Mesenteric fat pad (tissue), 1 donor: ENCODE results near the gene SERF1A. TPM values are rescaled to one million over a fixed set of nuclear protein-coding genes. Genes with fewer than 3 reads are reported as not detected.
"Not testable (repeated sequence)": the region's sequence is repeated elsewhere in the genome, so short reads cannot be mapped to it uniquely, and the experiment has no call there.

Source experiments
- DNase-seq: peaks from one replicate; pipeline ENCODE4 v3.0.0-alpha.2; 2020; ENCODE audit warnings: low spot score
- long read RNA-seq: library from polyadenylated mRNA; unstranded; transcript quantifications from one replicate; pipeline ENCODE4 v2.0.0, GENCODE V29; 2020
- total RNA-seq: library from RNA; stranded (reverse); fragmentation: NEBNext Ultra II Directional; extraction: Animal tissue kit (Norgen Biotek cat#: 25700); gene quantifications from one replicate; pipeline ENCODE4 v1.2.1, GENCODE V29; 2021
- donor health status: DM: yes; HTN: yes; CAD: no.

The SERF1A gene
- total RNA-seq, result 6.2 TPM
- long read RNA-seq, partial matches to known transcripts, result 1 of 6 reads
- long read RNA-seq, other reads (novel, unspliced or antisense), result 2 of 6 reads

GRCh38 chr5:70900533-70901271 lies at the start of gene SERF1A:
SERF1A (plus strand) TSS chr5:70900669; CDS start chr5:70900870, 201 bp downstream.
- not testable (repeated sequence) for DNase-seq

GRCh38 chr5:70866778-70867177 lies 33.7 kb upstream of the SERF1A start:
- not testable (repeated sequence) for DNase-seq

DNA sequence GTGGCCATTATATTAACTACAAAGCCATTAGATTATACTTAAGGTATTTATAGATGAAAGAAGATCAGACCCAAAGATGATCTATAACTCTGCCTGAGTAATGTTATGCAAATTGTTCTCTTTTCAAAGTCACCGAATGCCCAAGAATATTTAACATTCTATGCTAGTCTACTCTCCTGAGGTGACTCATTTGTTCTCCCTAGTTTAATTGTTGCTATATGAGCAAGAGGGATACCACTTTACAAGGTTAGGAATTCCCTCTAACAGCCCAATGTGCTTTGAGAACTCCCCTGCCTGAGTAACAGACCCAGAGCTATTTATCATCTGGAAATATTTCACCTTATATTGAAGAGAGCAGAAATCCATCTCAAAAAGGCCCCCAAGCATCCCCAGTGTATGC lies 29.8 kb upstream of the SERF1A start:
- not testable (repeated sequence) for DNase-seq

DNA sequence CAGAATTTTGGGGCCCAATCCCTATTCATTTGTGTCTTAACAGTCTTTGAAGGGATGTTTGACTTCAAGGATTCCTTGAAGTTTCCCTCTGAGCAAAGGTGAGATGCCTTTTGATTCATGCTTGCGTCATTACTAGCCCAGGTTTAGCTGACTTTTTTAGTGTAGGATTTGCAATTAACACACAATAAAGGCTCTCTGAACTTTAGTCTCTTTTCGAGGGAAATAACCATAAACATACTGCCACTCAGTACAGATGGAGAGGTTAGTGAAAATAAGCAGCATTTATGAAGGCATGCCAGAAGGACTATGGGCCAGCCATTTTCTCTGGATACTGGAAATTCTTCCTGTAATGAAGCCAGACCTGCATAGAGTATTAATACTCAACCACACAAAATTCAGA lies 4.4 kb upstream of the SERF1A start:
- DNase-seq, result not testable (repeated sequence)

DNA sequence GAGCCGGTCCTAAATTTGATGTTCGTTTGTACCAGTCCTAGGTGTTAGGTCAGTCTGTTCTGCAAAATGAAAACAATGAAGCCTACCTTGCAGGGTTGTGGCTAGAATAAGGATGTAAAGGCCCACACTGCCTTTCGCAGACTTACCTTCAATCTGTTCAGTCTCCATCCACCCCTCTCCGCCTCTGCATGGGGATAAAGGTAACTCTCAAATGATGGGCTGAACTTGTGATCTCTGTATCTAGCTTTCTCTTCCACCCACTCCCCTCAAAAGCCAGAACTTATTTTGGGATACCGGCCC lies 753 bp downstream of the SERF1A start:
- not testable (repeated sequence) for DNase-seq

DNA sequence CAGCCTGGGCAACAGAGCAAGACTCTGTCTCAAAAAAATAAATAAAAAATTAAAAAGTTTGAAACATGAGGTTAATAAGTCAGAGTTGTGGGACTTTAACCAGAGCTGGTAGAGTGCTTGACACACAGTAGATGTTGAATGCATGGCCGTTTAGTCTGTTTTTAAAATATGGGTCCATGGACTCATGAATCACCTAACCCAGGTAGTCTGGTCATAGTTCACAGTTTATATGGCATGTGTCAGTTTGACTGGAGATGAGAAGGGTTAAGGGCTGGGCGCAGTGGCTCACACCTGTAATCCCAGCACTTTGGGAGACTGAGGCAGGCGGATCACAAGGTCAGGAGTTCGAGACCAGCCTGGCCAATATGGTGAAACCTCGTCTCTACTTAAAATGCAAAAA lies 6.2 kb downstream of the SERF1A start:
- not testable (repeated sequence) for DNase-seq

- not testable (repeated sequence) for DNase-seq
Observed at GRCh38 chr5:70916829-70917228, 16.4 kb downstream of the SERF1A start.

- DNase-seq, result not testable (repeated sequence)
Observed at GRCh38 chr5:70925211-70925562, 24.7 kb downstream of the SERF1A start.

DNA sequence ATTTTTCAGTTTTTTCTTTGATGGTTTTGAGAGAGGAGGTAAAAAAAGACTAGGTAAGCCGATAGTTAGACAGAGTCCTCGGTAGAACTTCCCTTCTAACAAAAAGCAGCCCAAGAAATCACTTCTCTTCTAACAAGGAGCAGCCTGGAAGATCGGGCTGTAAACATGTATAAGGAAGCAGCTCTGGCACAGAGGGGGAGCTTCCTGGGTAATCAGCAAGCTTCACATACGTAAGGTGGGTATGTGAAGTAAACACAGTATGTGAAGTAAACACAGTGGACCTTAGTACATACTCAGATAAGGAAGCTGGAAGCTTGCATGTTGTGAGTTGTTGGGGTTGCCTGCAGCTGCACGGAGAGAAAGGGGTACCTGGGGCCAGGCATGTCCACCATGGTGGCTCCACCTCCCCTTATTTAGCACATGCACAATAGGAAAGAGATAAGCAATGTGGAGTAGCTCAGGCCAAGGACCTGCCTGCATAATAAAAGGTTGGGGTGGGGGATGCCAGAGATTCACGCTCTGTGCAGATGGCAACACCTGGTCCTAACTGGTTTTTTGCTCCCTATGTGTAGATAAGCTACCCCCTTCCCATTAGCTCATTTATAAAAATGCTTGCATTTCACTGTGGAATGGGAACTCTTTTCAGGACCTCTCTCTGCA lies 31.4 kb downstream of the SERF1A start:
- DNase-seq, result not testable (repeated sequence)

GRCh38 chr5:70932560-70932959 lies 32.1 kb downstream of the SERF1A start:
- DNase-seq, result not testable (repeated sequence)

- DNase-seq, result not testable (repeated sequence)
Observed at GRCh38 chr5:70953068-70953467, 52.6 kb downstream of the SERF1A start.

Other genes with a start within 250 kb of the SERF1A start
- gene SMN1, start 24.4 kb downstream of the SERF1A start, total RNA-seq, result 24.9 TPM
- gene NAIP, start 124.7 kb downstream of the SERF1A start, total RNA-seq, result 51.4 TPM
- gene GTF2H2, start 167.0 kb downstream of the SERF1A start, total RNA-seq, result 21.7 TPM